Fibroblast of lung (primary cell): Measurements from ENCODE around the gene TOPAZ1. TPM values are rescaled to one million over a fixed set of nuclear protein-coding genes. Genes with fewer than 3 reads are reported as not detected.

ENCODE experiments used
- DNase-seq, 2 donors: peaks; one replicate each; pipeline versions ENCODE4 v3.0.0 to v3.0.0-alpha.2; 2010; ENCODE audit warnings: low read depth in 2 of 2
- H2AFZ ChIP-seq: 2 replicates; pipeline ENCODE4 v1.5.1; 2012; ENCODE audit warnings: low read length, control low read depth, inconsistent platforms
- H3K27ac ChIP-seq: 2 replicates; pipeline ENCODE4 v1.5.1; 2011; ENCODE audit warnings: low read length, control low read depth; ENCODE audit not compliant: insufficient read depth
- H3K27me3 ChIP-seq: 2 replicates; pipeline ENCODE4 v1.5.1; 2011; ENCODE audit warnings: mild to moderate bottlenecking, low read length; ENCODE audit not compliant: control insufficient read depth, insufficient read depth
- H3K36me3 ChIP-seq: 2 replicates; pipeline ENCODE4 v1.5.1; 2011; ENCODE audit warnings: low read length; ENCODE audit not compliant: control insufficient read depth, insufficient read depth
- H3K4me1 ChIP-seq: 2 replicates; pipeline ENCODE4 v1.5.1; 2011; ENCODE audit warnings: low read length; ENCODE audit not compliant: control insufficient read depth, insufficient read depth; ENCODE audit errors: extremely low read depth
- H3K4me2 ChIP-seq: 2 replicates; pipeline ENCODE4 v1.5.1; 2011; ENCODE audit warnings: low read length, control low read depth; ENCODE audit not compliant: insufficient read depth; ENCODE audit errors: extremely low read depth
- H3K4me3 ChIP-seq, 4 experiments: fragments of 200-600 bp in 1 of 4; sonication (generic) in 1 of 4; replicated peaks in 1 of 4; 2 replicates each; pipeline ENCODE4 v1.5.1; 2011 to 2016; ENCODE audit warnings: low read length in 4 of 4, low read depth in 3 of 4, mild to moderate bottlenecking in 3 of 4, control low read depth in 2 of 4, inconsistent platforms in 1 of 4, mixed read lengths in 1 of 4; ENCODE audit not compliant: insufficient read depth in 1 of 4; ENCODE audit errors: control extremely low read depth in 1 of 4
- H3K79me2 ChIP-seq: 2 replicates; pipeline ENCODE4 v1.5.1; 2012; ENCODE audit warnings: mild to moderate bottlenecking, low read length, inconsistent platforms; ENCODE audit not compliant: control insufficient read depth, insufficient read depth
- H3K9ac ChIP-seq: 2 replicates; pipeline ENCODE4 v1.5.1; 2011; ENCODE audit warnings: mild to moderate bottlenecking, low read length, control low read depth; ENCODE audit not compliant: insufficient read depth
- H3K9me3 ChIP-seq: 2 replicates; pipeline ENCODE4 v1.5.1; 2012; ENCODE audit warnings: low read depth, low read length; ENCODE audit not compliant: control insufficient read depth, insufficient read depth
- H4K20me1 ChIP-seq: 2 replicates; pipeline ENCODE4 v1.5.1; 2011; ENCODE audit warnings: low read length; ENCODE audit not compliant: control insufficient read depth, insufficient read depth; ENCODE audit errors: extremely low read depth
- CTCF ChIP-seq, 2 donors: IDR thresholded peaks in 1 of 2; conservative IDR thresholded peaks in 1 of 2; 1 replicate in 1 of 2; 2 replicates in 1 of 2; pipeline ENCODE4 v1.5.1; 2011 to 2012; ENCODE audit warnings: low read length in 2 of 2, control low read depth in 1 of 2, inconsistent platforms in 1 of 2, low read depth in 1 of 2, mild to moderate bottlenecking in 1 of 2
- EZH2 ChIP-seq: IDR thresholded peaks from 2 replicates; pipeline ENCODE4 v1.5.1; 2012; ENCODE audit warnings: low read length, control low read depth, mild to moderate bottlenecking; ENCODE audit errors: missing control alignments
- polyA plus RNA-seq, 2 donors: library from polyadenylated mRNA; depleted of rRNA in 1 of 2; stranded (reverse) in 1 of 2; unstranded in 1 of 2; fragments of >200 nt; gene quantifications; 2 replicates each; pipeline ENCODE4 v1.2.1, GENCODE V29; 2011 to 2012; ENCODE audit warnings: missing spikeins in 1 of 2
- total RNA-seq: library from RNA; depleted of rRNA; stranded (reverse); fragments of >200 nt; gene quantifications from 2 replicates; pipeline ENCODE4 v1.2.1, GENCODE V29; 2014

The TOPAZ1 gene
- total and polyA plus RNA-seq, 2 donors (not counting 1 experiment from before 2014, with no cell fraction given): not detected

- Histone ChIP-seq H3K4me2 (no peak overlapping the region), H3K27me3 (no peaks in the 10 kb centered on the region), H3K36me3 (no peaks in the 10 kb centered on the region), H3K9me3 (no peaks in the 10 kb centered on the region), H3K4me3 (no peak overlapping the region), H3K79me2 (no peaks in the 10 kb centered on the region), H2AFZ (no peak overlapping the region), H4K20me1 (no peaks in the 10 kb centered on the region), H3K27ac (no peak overlapping the region), H3K4me1 (no peaks in the 10 kb centered on the region), H3K9ac (no peak overlapping the region)
- no peak for DNase-seq
- TF ChIP-seq CTCF (conservative IDR thresholded peaks at IDR 0.05 in 1 of 2, IDR thresholded peaks at IDR 0.05 in 1 of 2; ENCODE audit: low read depth in 1 of 2, low read length in 2 of 2) (no peak), EZH2 (no peak)
Measured at GRCh38 chr3:44206862-44207652, 34.6 kb upstream of the TOPAZ1 start.

- Histone ChIP-seq H3K4me1 (no peaks in the 10 kb centered on the region), H3K9ac (no peak overlapping the region), H2AFZ (no peak overlapping the region), H3K36me3 (no peaks in the 10 kb centered on the region), H3K4me3 (no peak overlapping the region), H3K27ac (no peak overlapping the region), H3K27me3 (no peaks in the 10 kb centered on the region), H3K9me3 (no peaks in the 10 kb centered on the region), H3K4me2 (no peak overlapping the region), H4K20me1 (no peaks in the 10 kb centered on the region), H3K79me2 (no peaks in the 10 kb centered on the region)
- TF ChIP-seq CTCF (conservative IDR thresholded peaks at IDR 0.05 in 1 of 2, IDR thresholded peaks at IDR 0.05 in 1 of 2; ENCODE audit: low read depth in 1 of 2, low read length in 2 of 2) (no peak), EZH2 (no peak)
- DNase-seq: peak in 1 of 2 donors; percentile 71
Measured at GRCh38 chr3:44208086-44208485, 33.6 kb upstream of the TOPAZ1 start.

GRCh38 chr3:44208568-44208967, 33.1 kb upstream of the TOPAZ1 start:
- H3K79me2 ChIP-seq: no peaks in the 10 kb centered on the region
- no peak overlapping the region for H3K27ac ChIP-seq
- no peaks in the 10 kb centered on the region for H4K20me1 ChIP-seq
- no peaks in the 10 kb centered on the region for H3K27me3 ChIP-seq
- H3K9me3 ChIP-seq: no peaks in the 10 kb centered on the region
- DNase-seq: peak in 1 of 2 donors; percentile 65
- H3K9ac ChIP-seq: no peak overlapping the region
- H3K36me3 ChIP-seq: no peaks in the 10 kb centered on the region
- H3K4me1 ChIP-seq: no peaks in the 10 kb centered on the region
- no peak overlapping the region for H2AFZ ChIP-seq
- H3K4me2 ChIP-seq: no peak overlapping the region
- H3K4me3 ChIP-seq: no peak overlapping the region
- TF ChIP-seq EZH2: no peak
- TF ChIP-seq CTCF (conservative IDR thresholded peaks at IDR 0.05 in 1 of 2, IDR thresholded peaks at IDR 0.05 in 1 of 2; ENCODE audit: low read depth in 1 of 2, low read length in 2 of 2): no peak
